ENCODE data around the gene KYAT1. TPM values are rescaled to one million over a fixed set of nuclear protein-coding genes. Genes with fewer than 3 reads are reported as not detected.

Gene KYAT1
- total and polyA plus RNA-seq, 2 of the 13 experiments (the other 11 are each of a cell fraction or from before 2014, with no cell fraction given): 9.2 to 46.5 TPM

GRCh38 chr9:128818099-128818838 lies 63.5 kb downstream of the KYAT1 start, which contains the start of gene ENDOG (continued):
- TF ChIP-seq ESRRA (CRISPR knock-in tag; IDR thresholded peaks at IDR 0.05; ENCODE audit: low read depth): peak; percentile 65; the same call in 1 of the 2 replicates
- TF ChIP-seq ZHX2 (IDR thresholded peaks at IDR 0.05; ENCODE audit: low read depth): no peak; the same call in 1 of the 2 replicates
- TF ChIP-seq ZHX2 (CRISPR knock-in tag; IDR thresholded peaks at IDR 0.05; ENCODE audit: borderline replicate concordance): no peak
- TF ChIP-seq IKZF5 (CRISPR knock-in tag; IDR thresholded peaks at IDR 0.05): no peak; the same call in 1 of the 2 replicates
- TF ChIP-seq ZNF10 (CRISPR knock-in tag; IDR thresholded peaks at IDR 0.05; ENCODE audit: borderline replicate concordance, low read depth): no peak
- TF ChIP-seq HNRNPH1 (optimal IDR thresholded peaks at IDR 0.05; ENCODE audit: low read depth, low read length): no peak
- TF ChIP-seq ZNF7 (CRISPR knock-in tag; IDR thresholded peaks at IDR 0.05): no peak
- TF ChIP-seq ZNF709 (CRISPR knock-in tag; IDR thresholded peaks at IDR 0.05): no peak; the same call in 1 of the 2 replicates
- TF ChIP-seq ZNF343 (CRISPR knock-in tag; IDR thresholded peaks at IDR 0.05): no peak
- no peak for TF ChIP-seq SNAI1 (CRISPR knock-in tag; IDR thresholded peaks at IDR 0.05; ENCODE audit: borderline replicate concordance)
- no peak for TF ChIP-seq ZC3H4 (CRISPR knock-in tag; IDR thresholded peaks at IDR 0.05; ENCODE audit: borderline replicate concordance)
- TF ChIP-seq ZNF749 (CRISPR knock-in tag; IDR thresholded peaks at IDR 0.05; ENCODE audit: borderline replicate concordance): 0 out of 2 replicates have a peak, but pooled peaks have one; percentile 73
- TF ChIP-seq NR0B2 (CRISPR knock-in tag; IDR thresholded peaks at IDR 0.05): peak; percentile 67; the same call in 1 of the 2 replicates
- no peak for TF ChIP-seq ZNF34 (CRISPR knock-in tag; IDR thresholded peaks at IDR 0.05; ENCODE audit: borderline replicate concordance)
- TF ChIP-seq MEIS2 (CRISPR knock-in tag; IDR thresholded peaks at IDR 0.05): peak; percentile 19; the same call in 1 of the 2 replicates
- TF ChIP-seq ZNF567 (CRISPR knock-in tag; IDR thresholded peaks at IDR 0.05; ENCODE audit: borderline replicate concordance): no peak
- TF ChIP-seq PREB (CRISPR knock-in tag; IDR thresholded peaks at IDR 0.05): no peak
- no peak; the same call in 1 of the 2 replicates for TF ChIP-seq ZNF232 (CRISPR knock-in tag; IDR thresholded peaks at IDR 0.05; ENCODE audit: borderline replicate concordance)
- TF ChIP-seq ZNF740 (CRISPR knock-in tag; IDR thresholded peaks at IDR 0.05): no peak
- no peak for TF ChIP-seq MEIS1 (CRISPR knock-in tag; IDR thresholded peaks at IDR 0.05; ENCODE audit: borderline replicate concordance)
